ENCODE results near the gene DOC2A. TPM values are rescaled to one million over a fixed set of nuclear protein-coding genes. Genes with fewer than 3 reads are reported as not detected.
A peak's percentile ranks its signal among the peaks of the same experiment; 100 is the strongest.

Gene DOC2A
- total and polyA plus RNA-seq, 10 of the 15 experiments (the other 5 are each of a cell fraction or from before 2014, with no cell fraction given) = 0.06 to 0.17 (median 0.12) TPM; not detected in 6

DNA sequence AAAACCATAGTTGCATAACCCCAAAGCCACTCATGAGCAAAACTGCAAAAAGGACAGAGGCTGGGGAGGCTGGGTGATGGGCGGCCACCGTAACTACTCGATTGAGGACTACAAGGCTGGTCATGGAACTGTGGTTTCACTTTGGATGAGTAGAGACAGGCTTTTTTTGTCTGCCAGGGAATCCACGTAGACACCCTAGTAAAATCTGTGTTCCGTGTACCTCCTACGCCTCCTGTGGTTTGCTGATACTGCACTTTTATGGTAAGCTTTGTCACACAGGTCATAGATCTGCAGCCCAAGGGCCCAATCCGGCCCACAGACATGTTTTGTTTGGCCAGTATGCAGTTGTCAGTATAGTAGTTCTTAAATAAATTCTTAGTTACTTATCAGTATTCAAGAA lies 22.4 kb upstream of the DOC2A start (continued):
- TF ChIP-seq, protein P1, sequence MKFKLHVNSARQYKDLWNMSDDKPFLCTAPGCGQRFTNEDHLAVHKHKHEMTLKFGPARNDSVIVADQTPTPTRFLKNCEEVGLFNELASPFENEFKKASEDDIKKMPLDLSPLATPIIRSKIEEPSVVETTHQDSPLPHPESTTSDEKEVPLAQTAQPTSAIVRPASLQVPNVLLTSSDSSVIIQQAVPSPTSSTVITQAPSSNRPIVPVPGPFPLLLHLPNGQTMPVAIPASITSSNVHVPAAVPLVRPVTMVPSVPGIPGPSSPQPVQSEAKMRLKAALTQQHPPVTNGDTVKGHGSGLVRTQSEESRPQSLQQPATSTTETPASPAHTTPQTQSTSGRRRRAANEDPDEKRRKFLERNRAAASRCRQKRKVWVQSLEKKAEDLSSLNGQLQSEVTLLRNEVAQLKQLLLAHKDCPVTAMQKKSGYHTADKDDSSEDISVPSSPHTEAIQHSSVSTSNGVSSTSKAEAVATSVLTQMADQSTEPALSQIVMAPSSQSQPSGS (IDR thresholded peaks at IDR 0.05; ENCODE audit: low read length) = no peak
- TF ChIP-seq CREB1 (IDR thresholded peaks at IDR 0.05; ENCODE audit: low read depth) (peak; percentile 24; the same call in 1 of the 2 replicates), RUNX3 (IDR thresholded peaks at IDR 0.05; ENCODE audit: low read length) (peak; percentile 79), CTCF (IDR thresholded peaks at IDR 0.05 in 2 of 3, conservative IDR thresholded peaks at IDR 0.05 in 1 of 3; ENCODE audit: control insufficient read depth in 2 of 3, extremely low read depth in 1 of 3, insufficient read depth in 1 of 3, low read depth in 3 of 3, low read length in 3 of 3) (no peak), NFXL1 (IDR thresholded peaks at IDR 0.05; ENCODE audit: borderline replicate concordance) (no peak), ZNF622 (IDR thresholded peaks at IDR 0.05) (no peak), POLR2A (IDR thresholded peaks at IDR 0.05; ENCODE audit: low read depth, low read length) (no peak), BACH1 (IDR thresholded peaks at IDR 0.05; ENCODE audit: borderline replicate concordance) (no peak), BCL11A (IDR thresholded peaks at IDR 0.05; ENCODE audit: low read depth, low read length) (no peak), EZH2 (IDR thresholded peaks at IDR 0.05; ENCODE audit: borderline replicate concordance, control insufficient read depth, low read depth, low read length) (no peak), SIX5 (IDR thresholded peaks at IDR 0.05; ENCODE audit: low read depth, low read length, severe bottlenecking) (no peak), NFYB (IDR thresholded peaks at IDR 0.05; ENCODE audit: insufficient read depth, low read depth, low read length) (no peak), LARP7 (IDR thresholded peaks at IDR 0.05) (no peak), RFX5 (IDR thresholded peaks at IDR 0.05; ENCODE audit: low read depth, low read length) (no peak), SUZ12 (IDR thresholded peaks at IDR 0.05; ENCODE audit: unreplicated experiment) (no peak), NR2C2 (IDR thresholded peaks at IDR 0.05; ENCODE audit: borderline replicate concordance, control insufficient read depth, insufficient read length, low read depth) (no peak), IRF5 (IDR thresholded peaks at IDR 0.05; ENCODE audit: borderline replicate concordance) (no peak), ZSCAN29 (IDR thresholded peaks at IDR 0.05) (no peak), ZNF274 (IDR thresholded peaks at IDR 0.05; ENCODE audit: insufficient read depth, insufficient read length) (no peak), SMARCA5 (IDR thresholded peaks at IDR 0.05) (no peak), CREM (IDR thresholded peaks at IDR 0.05; ENCODE audit: low read depth) (peak; percentile 39; the same call in 1 of the 2 replicates), CBFB (IDR thresholded peaks at IDR 0.05; ENCODE audit: low read depth) (0 out of 2 replicates have a peak, but pooled peaks have one; percentile 46), KAT2A (conservative IDR thresholded peaks at IDR 0.05; ENCODE audit: control insufficient read depth, low read depth, low read length) (no peak), ZNF384 (IDR thresholded peaks at IDR 0.05; ENCODE audit: borderline replicate concordance, low read depth, low read length) (no peak), KDM1A (IDR thresholded peaks at IDR 0.05; ENCODE audit: borderline replicate concordance) (no peak), POLR2AphosphoS5 (IDR thresholded peaks at IDR 0.05; ENCODE audit: low read length) (no peak), HDGF (IDR thresholded peaks at IDR 0.05) (no peak), MEF2B (IDR thresholded peaks at IDR 0.05; ENCODE audit: partially characterized antibody, poor library complexity, severe bottlenecking) (no peak)
- TF ChIP-seq, protein P2, sequence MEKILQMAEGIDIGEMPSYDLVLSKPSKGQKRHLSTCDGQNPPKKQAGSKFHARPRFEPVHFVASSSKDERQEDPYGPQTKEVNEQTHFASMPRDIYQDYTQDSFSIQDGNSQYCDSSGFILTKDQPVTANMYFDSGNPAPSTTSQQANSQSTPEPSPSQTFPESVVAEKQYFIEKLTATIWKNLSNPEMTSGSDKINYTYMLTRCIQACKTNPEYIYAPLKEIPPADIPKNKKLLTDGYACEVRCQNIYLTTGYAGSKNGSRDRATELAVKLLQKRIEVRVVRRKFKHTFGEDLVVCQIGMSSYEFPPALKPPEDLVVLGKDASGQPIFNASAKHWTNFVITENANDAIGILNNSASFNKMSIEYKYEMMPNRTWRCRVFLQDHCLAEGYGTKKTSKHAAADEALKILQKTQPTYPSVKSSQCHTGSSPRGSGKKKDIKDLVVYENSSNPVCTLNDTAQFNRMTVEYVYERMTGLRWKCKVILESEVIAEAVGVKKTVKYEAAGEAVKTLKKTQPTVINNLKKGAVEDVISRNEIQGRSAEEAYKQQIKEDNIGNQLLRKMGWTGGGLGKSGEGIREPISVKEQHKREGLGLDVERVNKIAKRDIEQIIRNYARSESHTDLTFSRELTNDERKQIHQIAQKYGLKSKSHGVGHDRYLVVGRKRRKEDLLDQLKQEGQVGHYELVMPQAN (conservative IDR thresholded peaks at IDR 0.05) = no peak

Data from GM12878 (cell line).